Endothelial cell of umbilical vein (primary cell): ENCODE measurements around the gene RAP1GAP2. TPM values are rescaled to one million over a fixed set of nuclear protein-coding genes. Genes with fewer than 3 reads are reported as not detected.
"Not testable (repeated sequence)": the region's sequence is repeated elsewhere in the genome, so short reads cannot be mapped to it uniquely, and the experiment has no call there.

ENCODE experiments used
- BruUV-seq: library from RNA; stranded (reverse); fragments of 400-500 nt; replicated peaks from 2 replicates; lab custom pipeline; 2021; lab: Mats Ljungman, UMichigan
- CTCF ChIA-PET: fragments of 300-600, 350-600 bp; sonication (Branson Sonifier 250); formaldehyde crosslinking; loops from one replicate; lab custom pipeline; 2021; ENCODE audit warnings: antibody characterized with exemption, inconsistent platforms; lab: Charles Lee
- POLR2A ChIA-PET: fragments of 300-600, 350-600 bp; sonication (Branson Sonifier 250); formaldehyde crosslinking; loops from one replicate; lab custom pipeline; 2021; ENCODE audit warnings: antibody characterized with exemption, inconsistent platforms; lab: Charles Lee
- DNase-seq: peaks from one replicate; pipeline ENCODE4 v3.0.0-alpha.2; 2011; ENCODE audit warnings: low read depth, low spot score
- FAIRE-seq: peaks from 2 replicates; lab custom pipeline; 2011; peaks lifted over from hg19 to GRCh38; lab: Jason Lieb, UNC
- H2AFZ ChIP-seq: 2 replicates; pipeline ENCODE4 v1.6.0; 2012; ENCODE audit warnings: low read depth, low read length, control low read depth, inconsistent platforms
- H3K27ac ChIP-seq: 2 replicates; pipeline ENCODE4 v1.5.1; 2011; ENCODE audit warnings: low read depth, mild to moderate bottlenecking, control low read depth, low read length, moderate library complexity; ENCODE audit not compliant: insufficient read depth
- H3K27me3 ChIP-seq, 2 experiments: 2 replicates each; pipeline versions ENCODE4 v1.6.0 to v1.6.1; 2011; ENCODE audit warnings: low read length in 2 of 2, mixed read lengths in 1 of 2; ENCODE audit not compliant: control insufficient read depth in 2 of 2, insufficient read depth in 2 of 2
- H3K36me3 ChIP-seq, 2 experiments: 2 replicates in 1 of 2; 3 replicates in 1 of 2; pipeline ENCODE4 v1.5.1; 2011; ENCODE audit warnings: low read length in 2 of 2, mild to moderate bottlenecking in 1 of 2, moderate library complexity in 1 of 2; ENCODE audit not compliant: control insufficient read depth in 2 of 2, insufficient read depth in 2 of 2; ENCODE audit errors: extremely low read depth in 1 of 2
- H3K4me1 ChIP-seq: 3 replicates; pipeline ENCODE4 v1.5.1; 2011; ENCODE audit warnings: mild to moderate bottlenecking, low read length; ENCODE audit not compliant: control insufficient read depth, insufficient read depth; ENCODE audit errors: extremely low read depth
- H3K4me2 ChIP-seq: 2 replicates; pipeline ENCODE4 v1.6.1; 2011; ENCODE audit warnings: low read length, control low read depth, mixed read lengths; ENCODE audit not compliant: insufficient read depth
- H3K4me3 ChIP-seq, 3 experiments: fragments of 200-600 bp in 1 of 3; sonication (generic), shearing (Covaris generic) in 1 of 3; replicated peaks in 1 of 3; 2 replicates each; pipeline ENCODE4 v1.5.1; 2011 to 2016; ENCODE audit warnings: control low read depth in 3 of 3, low read length in 3 of 3, mild to moderate bottlenecking in 2 of 3, inconsistent platforms in 1 of 3, low read depth in 1 of 3, moderate library complexity in 1 of 3; ENCODE audit not compliant: insufficient read depth in 1 of 3
- H3K79me2 ChIP-seq: 2 replicates; pipeline ENCODE4 v1.6.0; 2012; ENCODE audit warnings: low read length, inconsistent platforms; ENCODE audit not compliant: control insufficient read depth, insufficient read depth
- H3K9ac ChIP-seq: replicated peaks from 2 replicates; pipeline ENCODE3; 2011; ENCODE audit warnings: low read length, control low read depth; ENCODE audit not compliant: insufficient read depth; ENCODE audit errors: extremely low read depth
- H3K9me1 ChIP-seq: replicated peaks from 3 replicates; pipeline ENCODE4 v1.6.0; 2011; ENCODE audit warnings: mild to moderate bottlenecking, low read length; ENCODE audit not compliant: control insufficient read depth, insufficient read depth; ENCODE audit errors: extremely low read depth
- H3K9me3 ChIP-seq: replicated peaks from 2 replicates; pipeline ENCODE4 v1.5.1; 2012; ENCODE audit warnings: low read length, inconsistent platforms; ENCODE audit not compliant: control insufficient read depth, insufficient read depth
- H4K20me1 ChIP-seq: replicated peaks from 2 replicates; pipeline ENCODE3; 2011; ENCODE audit warnings: mild to moderate bottlenecking, low read length; ENCODE audit not compliant: control insufficient read depth, insufficient read depth; ENCODE audit errors: extremely low read depth
- EZH2 ChIP-seq: IDR thresholded peaks from 2 replicates; pipeline ENCODE4 v1.6.1; 2012; ENCODE audit warnings: borderline replicate concordance, low read depth, mild to moderate bottlenecking, moderate library complexity, low read length, inconsistent platforms; ENCODE audit not compliant: severe bottlenecking
- FOS ChIP-seq: IDR thresholded peaks from 2 replicates; pipeline ENCODE4 v1.6.1; 2011; ENCODE audit warnings: mild to moderate bottlenecking, low read length, moderate library complexity, borderline replicate concordance; ENCODE audit not compliant: insufficient read depth
- GATA2 ChIP-seq: IDR thresholded peaks from 2 replicates; pipeline ENCODE4 v1.7.0; 2011; ENCODE audit warnings: low read depth, mild to moderate bottlenecking, moderate library complexity, mixed read lengths, low read length; ENCODE audit not compliant: insufficient read length, insufficient read depth
- JUN ChIP-seq: IDR thresholded peaks from 2 replicates; pipeline ENCODE4 v1.6.1; 2011; ENCODE audit warnings: borderline replicate concordance, low read depth; ENCODE audit not compliant: insufficient read length, insufficient read depth
- MYC ChIP-seq: IDR thresholded peaks from one replicate; pipeline ENCODE4 v1.6.1; 2011; ENCODE audit warnings: mild to moderate bottlenecking, low read depth, low read length
- POLR2A ChIP-seq: IDR thresholded peaks from 2 replicates; pipeline ENCODE4 v1.6.1; 2012; ENCODE audit warnings: low read depth, mild to moderate bottlenecking, control low read depth, low read length
- POLR2AphosphoS5 ChIP-seq: IDR thresholded peaks from 2 replicates; pipeline ENCODE4 v1.6.1; 2012; ENCODE audit warnings: low read depth, mild to moderate bottlenecking, control low read depth, low read length, moderate library complexity; ENCODE audit not compliant: insufficient read depth
- dilution Hi-C: fragments of 300-500 bp; cut with MboI; formaldehyde crosslinking; loops from one replicate; pipeline ENCODE4 v1.15.0; 2019; ENCODE audit warnings: low sequenced_read_pairs; ENCODE audit not compliant: extremely low pct_ligation_motif_present
- intact Hi-C: fragments of 100-400 bp; cut with micrococcal nuclease; formaldehyde crosslinking; loops from one replicate; pipeline ENCODE4 v1.10.0; 2022
- polyA plus RNA-seq, 4 experiments: library from polyadenylated mRNA; depleted of rRNA in 3 of 4; stranded (reverse) in 3 of 4; unstranded in 1 of 4; fragments of >200 nt; gene quantifications; 2 replicates each; pipeline versions ENCODE4 v1.2.1 to v1.2.3, GENCODE V29; 2011 to 2012; ENCODE audit warnings: missing spikeins in 1 of 4
- total RNA-seq: library from RNA; stranded (reverse); gene quantifications from 2 replicates; pipeline ENCODE4 v1.2.3, GENCODE V29; 2021
- TF ChIP-seq, protein P1 (sequence below), 2 donors: IDR thresholded peaks; 1 replicate in 1 of 2; 2 replicates in 1 of 2; pipeline ENCODE4 v1.5.1; 2011; ENCODE audit warnings: low read length in 2 of 2, mild to moderate bottlenecking in 2 of 2, moderate library complexity in 2 of 2, control low read depth in 1 of 2, inconsistent platforms in 1 of 2, low read depth in 1 of 2; ENCODE audit not compliant: insufficient read depth in 1 of 2; ENCODE audit errors: extremely low read depth in 1 of 2
- TF ChIP-seq, protein P2 (sequence below): IDR thresholded peaks from 2 replicates; pipeline ENCODE4 v1.6.1; 2011; ENCODE audit not compliant: insufficient read depth, insufficient read length

RAP1GAP2 gene
- total and polyA plus RNA-seq, 2 donors (not counting 3 experiments of a cell fraction or from before 2014, with no cell fraction given), result 1.4 to 3.6 TPM

GRCh38 chr17:2986925-2987324 is 190.7 kb downstream of the RAP1GAP2 start:
- Histone ChIP-seq H3K9me3 (no peaks in the 10 kb centered on the region), H3K36me3 (no peaks in the 10 kb centered on the region), H3K4me2 (no peak overlapping the region), H2AFZ (no peak overlapping the region), H3K4me3 (no peak overlapping the region), H3K9me1 (no peaks in the 10 kb centered on the region), H3K9ac (no peak overlapping the region), H3K27ac (no peak overlapping the region), H3K4me1 (no peaks in the 10 kb centered on the region), H3K27me3 (peaks cover 0 to 2% of the 10 kb centered on the region in 2 experiments), H3K79me2 (no peaks in the 10 kb centered on the region), H4K20me1 (no peaks in the 10 kb centered on the region)
- DNase-seq (no peak), FAIRE-seq (no peak)
- ChIA-PET POLR2A (no interaction called here), CTCF (no interaction called here)
- TF ChIP-seq, protein P1, sequence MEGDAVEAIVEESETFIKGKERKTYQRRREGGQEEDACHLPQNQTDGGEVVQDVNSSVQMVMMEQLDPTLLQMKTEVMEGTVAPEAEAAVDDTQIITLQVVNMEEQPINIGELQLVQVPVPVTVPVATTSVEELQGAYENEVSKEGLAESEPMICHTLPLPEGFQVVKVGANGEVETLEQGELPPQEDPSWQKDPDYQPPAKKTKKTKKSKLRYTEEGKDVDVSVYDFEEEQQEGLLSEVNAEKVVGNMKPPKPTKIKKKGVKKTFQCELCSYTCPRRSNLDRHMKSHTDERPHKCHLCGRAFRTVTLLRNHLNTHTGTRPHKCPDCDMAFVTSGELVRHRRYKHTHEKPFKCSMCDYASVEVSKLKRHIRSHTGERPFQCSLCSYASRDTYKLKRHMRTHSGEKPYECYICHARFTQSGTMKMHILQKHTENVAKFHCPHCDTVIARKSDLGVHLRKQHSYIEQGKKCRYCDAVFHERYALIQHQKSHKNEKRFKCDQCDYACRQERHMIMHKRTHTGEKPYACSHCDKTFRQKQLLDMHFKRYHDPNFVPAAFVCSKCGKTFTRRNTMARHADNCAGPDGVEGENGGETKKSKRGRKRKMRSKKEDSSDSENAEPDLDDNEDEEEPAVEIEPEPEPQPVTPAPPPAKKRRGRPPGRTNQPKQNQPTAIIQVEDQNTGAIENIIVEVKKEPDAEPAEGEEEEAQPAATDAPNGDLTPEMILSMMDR (IDR thresholded peaks at IDR 0.05; ENCODE audit: extremely low read depth in 1 of 2, insufficient read depth in 1 of 2, low read depth in 1 of 2, low read length in 2 of 2), result no peak
- no peak for TF ChIP-seq JUN
- TF ChIP-seq POLR2AphosphoS5, result no peak
- TF ChIP-seq GATA2, result no peak
- TF ChIP-seq FOS, result no peak
- no peak for TF ChIP-seq EZH2
- TF ChIP-seq MYC, result no peak
- TF ChIP-seq POLR2A, result no peak
- TF ChIP-seq, protein P2, sequence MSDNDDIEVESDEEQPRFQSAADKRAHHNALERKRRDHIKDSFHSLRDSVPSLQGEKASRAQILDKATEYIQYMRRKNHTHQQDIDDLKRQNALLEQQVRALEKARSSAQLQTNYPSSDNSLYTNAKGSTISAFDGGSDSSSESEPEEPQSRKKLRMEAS, result no peak
- intact Hi-C loops, result no loop called here
- no TSS peak for BruUV-seq
- dilution Hi-C loops, result no loop called here

DNA sequence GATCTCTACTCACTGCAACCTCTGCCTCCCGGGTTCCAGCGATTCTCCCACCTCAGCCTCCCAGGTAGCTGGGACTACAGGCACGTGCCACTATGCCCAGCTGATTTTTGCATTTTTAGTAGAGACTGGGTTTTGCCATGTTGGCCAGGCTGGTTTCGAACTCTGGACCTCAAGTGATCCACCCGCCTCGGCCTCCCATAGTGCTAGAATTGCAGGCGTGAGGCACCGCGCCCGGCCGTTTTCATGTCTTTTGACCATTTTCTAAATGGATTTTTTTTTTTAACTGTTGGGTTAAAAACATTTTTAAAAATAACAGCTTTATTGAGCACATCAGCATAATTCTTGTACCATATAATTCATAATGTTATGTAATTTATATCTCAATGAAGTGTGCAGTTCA is 193.2 kb downstream of the RAP1GAP2 start:
- POLR2A ChIA-PET, dilution Hi-C loops: not testable (repeated sequence)

More for the DNA sequence above, 193.2 kb downstream of the RAP1GAP2 start:
- H2AFZ ChIP-seq, H3K79me2 ChIP-seq, H3K4me1 ChIP-seq, BruUV-seq, DNase-seq, intact Hi-C loops, H3K36me3 ChIP-seq, H3K4me2 ChIP-seq, H4K20me1 ChIP-seq, FAIRE-seq, H3K9me3 ChIP-seq, H3K27ac ChIP-seq, CTCF ChIA-PET, H3K9ac ChIP-seq, H3K9me1 ChIP-seq, H3K27me3 ChIP-seq, H3K4me3 ChIP-seq: not testable (repeated sequence)
